Stimulated activated CD8-positive, alpha-beta memory T cell treated with anti-CD3 and anti-CD28 coated beads, Interleukin-4, amount 100 ng/mL, for 1 hour (primary cell): ENCODE data around the gene SH3YL1.
A peak's percentile ranks its signal among the peaks of the same experiment; 100 is the strongest.

ENCODE experiments used
- DNase-seq, 2 donors: peaks; one replicate each; pipeline ENCODE4 v3.0.0-alpha.2; 2020; ENCODE audit warnings: low read depth in 2 of 2, low spot score in 1 of 2

Gene SH3YL1

DNA sequence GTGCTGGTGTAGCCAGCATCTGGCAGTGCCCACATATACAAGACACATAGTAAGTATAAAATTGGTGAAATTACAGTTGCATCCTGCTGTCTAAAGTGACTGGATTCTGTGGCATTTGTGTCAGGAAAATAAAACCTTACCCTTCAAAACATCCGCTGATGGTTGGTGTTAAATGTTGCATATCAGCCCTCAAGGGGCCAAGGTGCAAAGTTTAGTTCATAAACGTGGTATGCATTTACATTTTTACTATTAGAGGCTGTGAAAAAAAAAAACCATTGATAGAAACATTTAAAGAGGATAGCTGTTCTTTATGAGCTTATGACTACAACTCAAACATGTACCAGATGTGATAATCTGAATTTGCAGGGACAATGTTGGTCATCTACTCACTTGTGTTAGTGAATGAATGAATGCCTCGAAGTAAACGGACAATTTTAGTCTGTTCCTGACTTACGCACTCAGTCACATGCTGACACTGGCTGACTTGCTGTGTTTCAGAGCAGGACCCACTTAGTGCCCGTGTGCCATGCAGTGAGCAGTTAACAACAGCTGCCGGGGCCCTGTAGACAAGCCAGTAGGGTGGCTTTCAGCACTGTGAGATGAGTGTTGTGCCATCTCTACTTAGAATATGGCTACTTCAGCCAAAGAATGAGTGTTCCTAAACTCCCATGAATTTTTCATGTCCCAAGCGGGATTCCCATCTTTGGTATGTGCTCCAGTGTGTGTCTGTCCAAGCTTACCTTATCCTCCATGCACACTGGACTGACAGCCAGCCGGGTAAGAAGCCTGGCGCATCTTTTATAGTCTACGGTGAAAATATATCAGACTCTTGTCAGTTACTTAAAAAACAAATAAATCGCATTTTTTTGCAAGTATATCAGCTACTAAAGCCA, 18.8 kb upstream of the SH3YL1 start:
- no peak for DNase-seq

DNA sequence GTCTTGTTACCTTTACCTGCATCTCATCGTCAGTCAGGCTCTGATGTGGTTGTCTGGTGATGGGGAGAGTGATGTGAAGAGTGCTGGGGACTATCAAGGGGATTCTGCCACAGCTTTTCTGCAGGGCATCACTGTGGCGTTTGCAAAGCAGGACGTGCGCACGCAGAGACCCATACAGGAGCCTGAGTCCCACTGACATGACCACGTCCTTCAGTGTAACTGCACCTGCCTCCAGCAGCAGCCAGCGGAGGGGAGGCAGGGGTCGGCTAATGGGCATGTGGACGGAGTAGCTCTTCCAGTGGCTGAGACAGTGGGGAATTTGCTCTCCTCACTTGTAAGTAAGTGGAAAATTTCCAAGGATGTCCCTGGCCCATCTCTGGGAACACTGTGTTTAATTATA, 17.5 kb upstream of the SH3YL1 start:
- DNase-seq: no peak

DNA sequence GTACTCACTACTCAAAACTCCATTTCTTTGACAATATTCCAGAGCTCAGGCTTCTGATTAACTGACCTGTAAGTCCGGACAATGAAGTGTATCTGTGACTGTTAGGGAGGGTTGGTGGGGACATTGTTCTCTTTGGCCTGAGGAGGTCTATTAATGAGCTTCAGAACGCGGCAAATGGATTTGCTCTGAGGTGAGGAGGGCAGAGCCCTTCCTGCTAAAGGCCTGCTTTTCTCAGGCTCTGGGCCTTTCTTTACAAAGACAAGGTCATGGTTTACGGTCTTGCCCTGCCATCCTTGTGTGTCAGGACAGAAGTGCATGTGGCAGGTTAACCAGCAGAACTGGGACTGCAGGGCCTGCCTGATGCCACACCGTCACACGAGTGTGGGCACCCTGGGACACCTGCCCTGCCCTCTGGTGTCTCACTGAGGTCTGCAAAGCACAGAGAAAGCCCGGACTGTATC, 16.8 kb upstream of the SH3YL1 start:
- no peak for DNase-seq

DNA sequence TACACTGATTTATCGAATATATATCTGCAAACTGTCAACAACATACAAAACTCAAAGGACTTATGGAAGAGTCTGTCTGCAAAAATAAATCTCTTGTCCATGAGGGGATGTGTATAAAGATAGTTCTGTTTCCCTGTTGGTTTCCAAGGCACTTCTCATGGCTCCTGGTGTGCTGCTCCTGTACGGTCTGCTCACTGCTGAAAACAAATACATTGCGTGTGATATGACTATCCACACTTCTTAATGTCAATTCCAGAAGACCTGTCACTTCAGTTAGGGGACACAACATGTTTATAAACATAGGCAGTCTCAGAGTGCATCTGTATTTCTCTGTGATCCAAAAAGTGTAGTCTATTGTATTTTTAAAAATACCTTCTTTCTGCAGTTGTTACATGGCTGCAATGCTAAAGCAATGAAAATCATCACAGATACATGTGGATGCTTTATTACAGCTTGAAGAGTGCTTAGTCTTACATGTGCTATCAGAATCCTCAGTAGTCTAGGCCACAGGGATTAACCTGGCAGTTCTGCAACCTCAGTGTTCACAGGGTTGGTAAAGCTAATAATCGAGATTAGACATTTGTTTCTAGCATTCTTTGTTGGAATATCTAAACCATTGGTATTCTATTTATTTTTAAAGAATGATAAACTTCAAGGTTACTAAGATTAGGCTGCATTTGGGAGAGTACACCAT, 16.3 kb upstream of the SH3YL1 start:
- no peak for DNase-seq

DNA sequence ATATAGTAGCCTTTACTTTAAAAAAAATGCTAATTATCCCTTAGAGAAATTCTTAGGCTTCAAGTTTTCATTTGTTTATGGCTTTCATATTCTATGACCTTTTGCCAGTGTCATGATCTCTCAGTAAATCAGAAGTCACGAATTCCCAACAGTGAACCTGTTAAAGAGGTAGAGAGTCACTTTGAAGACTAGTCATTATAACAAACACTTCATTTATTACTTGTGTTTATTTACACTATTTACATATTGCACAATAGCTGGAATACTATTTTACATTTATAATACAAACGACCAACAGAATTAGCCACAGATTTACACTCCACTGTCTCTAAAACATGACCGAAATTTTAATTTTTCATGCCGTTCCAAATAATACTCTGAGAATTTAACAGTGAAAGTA, 15.5 kb upstream of the SH3YL1 start:
- DNase-seq: no peak

DNA sequence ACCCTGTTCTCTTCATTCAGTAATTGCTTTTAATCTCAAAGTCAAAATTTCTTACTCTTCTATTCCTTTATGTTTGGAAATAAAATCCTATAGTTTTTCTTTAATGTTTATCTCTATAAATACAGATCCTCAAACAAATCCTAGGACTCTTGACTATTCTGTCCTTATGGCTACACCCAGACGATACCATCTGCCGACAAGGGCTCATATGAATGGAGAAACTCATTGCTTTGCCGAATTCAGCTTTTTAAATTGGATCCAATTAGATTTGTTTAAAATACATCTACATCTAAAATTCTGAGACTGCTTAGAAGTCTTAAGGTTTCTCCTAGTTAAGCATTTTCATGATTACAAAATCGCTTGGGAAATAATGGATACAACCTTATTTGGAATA, 15.1 kb upstream of the SH3YL1 start:
- DNase-seq: no peak

DNA sequence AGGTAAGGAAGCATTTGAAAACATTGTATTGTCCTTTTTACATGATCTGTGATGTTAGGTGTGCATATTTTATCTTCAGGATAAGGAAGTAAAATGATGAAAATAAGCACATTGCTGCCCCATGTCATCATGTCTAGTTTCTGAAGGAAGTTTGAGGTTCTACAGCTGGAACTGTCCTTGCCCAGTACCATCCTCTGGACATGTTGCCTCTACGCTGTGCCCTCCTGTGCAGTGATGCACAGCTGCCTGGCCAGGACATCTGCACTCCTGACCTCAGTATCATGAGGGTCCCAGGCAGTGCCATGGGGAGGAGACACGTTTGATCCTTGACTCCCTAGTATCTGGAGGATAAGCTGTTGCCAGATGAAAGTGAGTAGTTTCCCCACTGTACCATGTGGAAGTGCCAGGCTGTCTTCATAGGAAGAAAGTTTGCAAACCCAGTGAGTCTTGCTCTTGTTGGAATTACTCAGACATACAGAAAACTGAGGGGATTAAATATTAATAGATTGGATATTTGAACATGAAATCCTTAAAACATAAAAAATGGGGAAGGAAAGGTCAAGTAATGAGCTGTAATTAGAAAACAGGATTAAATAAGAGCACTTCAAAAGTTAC, 14.6 kb upstream of the SH3YL1 start:
- DNase-seq: no peak

DNA sequence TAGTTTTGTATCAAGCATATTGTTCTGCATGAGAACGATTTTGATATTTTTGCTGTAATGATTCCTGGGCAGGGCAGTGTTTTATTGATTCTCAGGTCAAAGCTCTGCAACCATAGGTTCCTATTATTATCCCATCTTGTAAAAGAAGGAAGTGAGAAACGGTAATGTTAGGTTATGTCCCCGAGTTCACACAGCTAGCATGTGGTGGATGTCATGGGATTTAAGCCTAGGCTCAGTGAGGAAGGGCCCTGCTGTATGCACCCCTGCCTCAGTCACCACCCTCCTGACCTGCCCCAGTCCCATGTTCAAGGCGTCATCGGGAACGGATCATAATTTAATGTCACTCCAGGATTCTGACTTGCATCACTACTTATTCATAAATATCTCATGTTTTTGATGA, 11.6 kb upstream of the SH3YL1 start:
- no peak for DNase-seq

DNA sequence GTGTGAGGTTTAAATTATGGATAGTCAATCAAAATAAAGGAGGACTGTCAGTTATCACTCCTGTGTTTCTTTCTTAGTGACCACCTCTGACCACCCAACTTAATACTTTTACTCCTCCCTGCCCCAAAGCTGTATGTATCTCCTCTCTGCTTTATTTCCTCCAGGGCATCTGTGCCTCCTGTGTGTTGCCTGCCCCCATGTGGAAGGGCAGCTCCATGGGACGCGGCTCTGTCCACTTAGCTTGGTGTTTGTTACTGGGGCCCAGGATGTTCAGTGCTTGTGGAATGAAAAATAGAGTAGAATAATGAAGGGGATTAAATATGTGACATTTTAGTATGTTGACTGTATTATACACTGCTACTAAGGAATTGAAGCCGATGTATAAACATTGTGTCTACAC, 10.7 kb upstream of the SH3YL1 start:
- DNase-seq: no peak

DNA sequence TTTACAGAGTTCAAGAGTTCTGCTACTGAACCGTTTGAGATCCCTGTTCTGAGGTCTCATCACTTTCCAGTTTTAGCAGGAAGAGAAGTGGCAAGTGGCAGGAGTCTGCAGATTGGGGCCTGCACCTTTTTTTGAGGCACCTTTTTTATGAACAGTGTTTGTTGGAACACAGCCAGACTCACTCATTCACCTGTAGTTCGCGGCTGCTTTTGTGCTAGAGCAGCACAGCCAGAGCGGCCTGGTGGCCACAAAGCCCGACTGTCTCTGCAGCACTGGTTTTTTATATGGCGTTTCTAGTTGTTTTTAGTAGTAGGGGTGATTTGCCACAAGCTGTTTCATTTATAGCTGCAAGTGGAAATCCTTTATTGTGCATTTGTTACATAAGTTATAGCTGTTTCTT, 9.5 kb upstream of the SH3YL1 start:
- DNase-seq: no peak

DNA sequence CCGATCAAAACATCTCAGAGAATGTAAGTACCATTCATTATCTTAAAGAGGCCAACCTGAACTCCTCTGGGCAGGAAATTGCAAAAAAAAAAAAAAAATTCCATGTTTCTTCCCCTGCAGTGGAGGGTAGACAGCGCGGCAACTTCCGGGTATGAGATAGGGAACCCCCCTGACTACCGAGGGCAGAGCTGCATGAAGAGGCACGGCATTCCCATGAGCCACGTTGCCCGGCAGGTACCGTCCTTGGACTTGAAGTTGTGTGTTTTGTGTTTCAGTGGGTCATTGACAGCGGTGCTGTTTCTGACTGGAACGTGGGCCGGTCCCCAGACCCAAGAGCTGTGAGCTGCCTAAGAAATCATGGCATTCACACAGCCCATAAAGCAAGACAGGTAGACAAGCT, 8.1 kb upstream of the SH3YL1 start:
- DNase-seq: no peak

DNA sequence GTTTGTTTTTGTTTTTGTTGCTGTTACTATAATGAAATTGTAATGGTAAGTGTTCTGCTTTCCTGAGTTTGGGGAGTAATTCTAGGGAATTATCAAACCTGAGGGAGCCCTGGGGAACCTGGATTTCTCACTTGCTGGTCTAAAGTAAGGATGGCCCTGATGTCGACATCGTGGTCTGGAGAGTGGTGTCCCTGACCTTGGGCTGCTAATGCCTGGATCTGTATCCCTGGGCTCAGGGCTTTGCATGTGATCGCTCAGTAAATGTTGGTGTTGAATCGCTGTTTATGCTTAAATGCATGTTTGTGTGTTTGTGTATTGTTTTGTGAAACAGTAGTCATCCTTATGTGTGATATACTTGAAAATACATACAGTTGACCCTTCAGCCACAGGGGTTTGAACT, 7.0 kb upstream of the SH3YL1 start:
- no peak for DNase-seq

DNA sequence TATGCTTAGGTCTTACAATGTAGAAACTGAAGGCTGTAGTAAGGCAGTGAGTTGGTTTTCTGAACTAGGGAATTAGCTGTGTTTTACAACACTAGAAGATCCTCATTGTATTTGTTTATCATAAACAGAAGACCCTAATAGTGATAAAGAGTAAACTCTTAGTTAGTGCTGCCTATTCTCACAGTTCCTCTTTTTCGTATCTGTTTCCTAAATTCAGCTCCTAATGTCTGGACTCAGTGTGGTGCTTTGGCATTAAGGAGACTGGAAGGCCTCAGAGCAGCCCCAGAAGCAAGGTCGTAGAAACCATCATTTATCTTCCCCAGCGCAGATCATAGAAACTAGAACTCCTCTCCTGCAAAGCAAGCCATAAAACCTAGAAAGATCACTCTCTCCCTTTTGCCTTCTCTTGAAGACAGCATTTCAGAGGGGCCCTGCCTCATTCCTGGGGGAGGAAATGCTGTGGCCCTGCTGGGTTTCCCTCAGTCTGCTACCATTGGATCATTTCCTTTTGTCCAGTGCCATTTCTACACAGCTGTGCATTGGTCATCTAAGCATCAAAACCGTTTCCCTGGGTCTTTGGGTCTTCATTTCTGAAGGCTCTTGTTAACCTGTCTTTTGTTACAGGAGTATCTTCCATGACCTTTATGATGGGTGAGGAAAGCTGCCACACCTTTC, 5.7 kb upstream of the SH3YL1 start:
- no peak for DNase-seq

DNA sequence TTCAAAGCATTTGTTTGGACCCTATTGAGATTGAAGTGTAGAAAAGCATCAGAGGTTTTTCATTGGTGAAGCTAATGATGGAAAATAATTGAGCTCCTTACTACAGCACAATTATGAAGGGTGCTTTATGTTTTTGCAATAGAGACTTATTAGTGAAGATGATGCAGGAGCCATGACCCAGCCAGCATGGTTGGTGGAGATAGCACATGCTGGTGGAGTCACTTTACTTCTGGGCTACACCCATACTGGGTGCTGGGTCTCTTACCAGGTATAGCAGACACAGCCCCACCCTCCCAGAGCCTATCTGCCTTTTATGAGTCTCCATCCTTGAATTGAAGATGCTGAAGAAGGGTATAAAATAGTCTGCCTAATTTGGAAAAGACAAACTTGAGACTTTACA, 4.5 kb upstream of the SH3YL1 start:
- DNase-seq: no peak

DNA sequence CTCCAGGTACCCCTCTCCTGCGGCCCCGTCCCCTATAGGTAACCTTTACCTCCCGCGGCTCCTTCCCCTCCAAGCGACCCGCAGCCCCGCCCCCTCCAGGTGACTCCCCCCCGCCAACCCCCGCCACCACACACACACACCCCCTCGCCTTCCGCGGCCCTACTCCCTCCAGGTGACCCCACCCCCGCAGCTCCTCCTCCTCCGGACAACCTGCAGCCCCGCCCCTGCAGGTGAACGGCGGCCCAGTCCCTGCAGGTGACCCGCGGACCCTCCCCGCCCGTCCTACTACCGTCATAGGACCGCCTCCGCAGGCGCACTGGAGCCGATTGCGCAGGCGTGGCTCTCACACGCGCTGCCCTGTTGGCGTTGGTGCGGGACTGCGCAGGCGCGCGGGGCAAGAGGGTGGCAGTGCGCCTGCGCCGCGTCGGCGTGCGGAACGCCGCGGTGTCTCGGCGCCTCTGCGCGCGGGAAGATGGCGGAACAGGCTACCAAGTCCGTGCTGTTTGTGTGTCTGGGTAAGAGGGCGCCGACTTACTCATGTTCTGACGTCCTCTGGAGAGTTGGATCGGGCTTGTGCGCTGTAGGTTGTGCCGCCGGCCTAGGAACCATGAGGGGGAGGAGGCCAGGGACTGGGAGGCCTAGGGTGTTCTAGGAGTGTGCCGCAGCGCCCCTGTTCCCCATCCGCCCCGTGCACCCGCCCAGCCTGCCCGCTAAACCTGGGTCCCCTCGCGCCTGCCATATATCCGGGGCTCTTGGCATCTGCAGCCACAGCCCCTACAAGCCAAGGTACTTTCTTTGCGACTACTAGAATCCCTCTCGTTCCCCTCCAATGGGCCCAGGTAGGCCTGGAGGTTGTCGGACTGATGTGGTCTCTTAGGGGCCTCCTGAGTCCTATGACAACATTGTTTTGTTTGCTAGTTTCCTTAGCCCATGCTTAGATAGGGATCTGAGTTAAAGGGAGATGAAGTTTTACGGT, 949 bp upstream of the SH3YL1 start, which contains the start of gene ACP1:
Gene ACP1, plus strand, starts transcription at position 455 of the 976 bp plus-strand sequence. Its CDS starts 18 bp downstream, at position 473.
- DNase-seq: peak; percentile 86 to 89

DNA sequence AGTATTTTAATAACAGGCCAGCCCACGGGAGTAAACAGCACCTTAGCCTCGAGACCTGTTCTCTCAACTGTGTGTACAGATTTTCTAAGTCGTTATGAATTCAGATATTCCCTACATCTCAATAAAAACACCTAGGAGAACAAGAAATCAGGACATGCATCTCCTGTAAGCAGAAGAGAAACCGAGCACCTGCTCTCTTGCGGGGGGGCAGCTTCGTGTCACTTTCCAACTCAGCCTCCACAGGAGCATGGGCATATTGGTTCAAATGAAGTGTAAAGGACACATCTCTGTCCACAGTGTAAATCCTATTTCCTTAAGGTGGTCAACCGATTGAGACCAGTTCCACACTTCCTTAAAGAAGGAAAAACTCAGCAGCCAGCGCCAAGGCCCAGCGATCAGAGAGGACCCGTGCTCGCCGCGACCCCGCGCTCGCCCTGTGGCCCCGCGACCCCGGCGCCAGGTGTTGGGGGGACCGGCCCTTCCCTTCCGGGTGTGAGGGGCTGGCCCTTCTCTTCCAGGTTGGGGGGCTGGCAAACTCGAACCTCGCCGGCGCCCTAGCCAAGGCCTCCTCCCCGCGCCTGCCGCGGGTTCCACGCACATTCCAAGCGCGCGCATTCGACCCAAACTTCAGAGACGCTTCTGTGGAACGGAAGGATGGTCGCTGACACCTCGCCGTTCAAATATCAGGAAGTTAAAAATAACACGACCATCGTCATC, 652 bp downstream of the SH3YL1 start:
- DNase-seq: no peak

DNA sequence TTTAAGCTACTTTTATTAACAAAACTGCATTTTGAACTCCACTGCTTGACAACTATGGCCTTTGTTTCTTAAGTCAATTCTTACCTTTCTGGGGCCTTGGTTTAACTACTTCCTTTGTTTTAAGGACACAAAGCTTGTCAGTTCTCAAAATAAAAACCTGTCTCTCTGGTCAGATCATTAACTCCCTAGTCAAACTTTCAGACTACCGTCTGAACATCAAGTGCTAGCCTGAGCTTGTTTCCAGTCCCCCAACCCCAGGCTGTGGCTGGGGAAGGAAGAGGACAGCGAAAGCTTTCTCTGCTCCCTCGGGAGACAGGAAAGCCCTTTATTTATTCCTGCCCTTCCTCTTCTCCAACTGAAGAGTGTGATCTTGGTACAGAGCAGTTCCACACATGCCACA, 1.7 kb downstream of the SH3YL1 start:
- no peak for DNase-seq

DNA sequence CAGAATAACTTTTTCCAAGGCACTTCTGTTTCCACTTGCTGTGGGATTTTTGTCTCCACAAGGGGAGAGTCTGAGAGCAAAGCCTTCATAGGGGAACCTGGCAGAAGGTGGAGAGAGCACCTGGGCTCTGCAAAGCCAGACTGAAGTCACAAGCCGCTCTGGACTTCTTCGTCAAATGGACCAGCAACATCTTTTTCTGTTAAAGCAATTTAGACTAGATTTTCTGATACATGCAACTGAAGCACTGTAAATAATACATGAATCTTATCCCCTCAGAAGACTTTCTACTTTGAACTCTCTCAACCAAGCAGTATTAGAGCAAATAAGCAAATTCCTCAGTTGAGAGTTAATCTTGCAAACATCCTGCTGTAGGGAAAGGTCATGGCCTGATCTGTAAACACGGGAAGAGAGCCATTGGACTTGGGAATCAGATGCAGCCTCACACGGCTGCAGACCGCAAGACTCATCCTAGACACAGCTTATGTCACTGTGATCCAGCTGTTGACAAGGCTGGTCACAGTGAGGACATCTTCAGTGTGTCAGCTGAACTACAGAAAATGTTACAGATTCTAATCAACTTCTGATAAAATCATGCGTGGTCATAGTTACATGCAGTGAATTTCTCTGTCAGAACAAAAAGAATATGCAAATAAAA, 3.2 kb downstream of the SH3YL1 start:
- DNase-seq: no peak

DNA sequence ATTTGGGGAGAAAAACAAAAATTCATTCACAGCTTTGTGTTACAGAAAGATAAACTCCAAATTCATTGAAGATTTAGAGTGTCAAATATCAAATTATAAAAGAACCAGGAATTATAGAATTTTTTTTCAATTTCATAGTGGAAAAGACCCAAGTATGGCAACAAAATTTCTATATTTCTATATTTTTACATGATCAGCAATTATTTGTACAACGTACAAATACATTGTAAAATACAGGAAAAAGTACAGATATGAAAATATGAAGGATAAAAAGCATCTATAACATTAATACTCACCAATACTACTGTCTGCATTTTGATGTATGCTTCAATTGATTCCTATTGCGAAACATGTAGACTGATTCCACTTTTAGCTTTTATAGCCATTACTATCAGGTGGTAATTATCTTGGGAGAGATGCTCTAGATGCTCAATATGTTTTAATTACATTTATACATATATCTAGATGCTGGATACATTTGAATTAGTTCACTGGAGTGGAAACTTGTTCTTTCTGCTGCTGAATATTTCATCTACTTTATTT, 4.0 kb downstream of the SH3YL1 start:
- no peak for DNase-seq
